GM21723 (cell line): ENCODE measurements around the gene PTPRD.
"Not testable (repeated sequence)": the region's sequence is repeated elsewhere in the genome, so short reads cannot be mapped to it uniquely, and the experiment has no call there.

Experiments
- ATAC-seq: cut with Tn5 transposase; IDR thresholded peaks from one replicate; pipeline ENCODE4 v1.9.1; 2021; ENCODE audit warnings: mild to moderate bottlenecking, moderate library complexity; ENCODE audit not compliant: unreplicated experiment

PTPRD gene

DNA sequence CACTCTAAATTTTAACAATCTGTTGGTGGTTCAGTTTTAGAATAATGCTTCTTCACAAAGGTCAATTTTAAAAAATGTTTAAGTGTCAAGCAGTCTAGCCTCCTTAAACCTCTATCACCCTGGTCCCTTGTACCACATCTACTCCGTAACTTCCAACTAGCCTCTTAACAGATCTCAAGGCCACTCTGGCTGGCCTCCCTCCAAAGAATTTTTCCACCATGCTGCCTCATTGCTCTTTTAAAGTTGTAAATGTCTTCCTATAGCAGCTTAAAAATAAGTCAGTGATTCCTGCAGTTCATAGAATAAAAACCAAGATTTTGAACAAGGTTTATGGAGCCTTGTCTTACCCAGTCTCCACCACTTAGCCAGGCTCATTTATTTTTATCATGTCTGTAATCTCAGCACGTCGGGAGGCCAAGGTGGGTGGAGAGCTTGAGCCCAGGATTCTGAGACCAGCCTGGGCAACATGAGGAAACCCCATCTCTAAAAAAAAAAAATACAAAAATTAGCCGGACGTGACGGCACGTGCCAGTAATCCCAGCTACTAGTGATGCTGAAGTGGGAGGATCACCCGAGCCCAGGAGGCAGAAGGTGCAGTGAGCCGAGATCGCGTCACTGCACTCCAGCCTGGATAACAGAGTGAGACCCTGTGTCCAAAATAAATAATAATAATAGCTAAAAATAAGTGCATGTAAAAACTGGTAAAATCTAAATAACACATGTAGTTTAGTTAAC lies 1888.4 kb downstream of the PTPRD start:
- no peak for ATAC-seq

DNA sequence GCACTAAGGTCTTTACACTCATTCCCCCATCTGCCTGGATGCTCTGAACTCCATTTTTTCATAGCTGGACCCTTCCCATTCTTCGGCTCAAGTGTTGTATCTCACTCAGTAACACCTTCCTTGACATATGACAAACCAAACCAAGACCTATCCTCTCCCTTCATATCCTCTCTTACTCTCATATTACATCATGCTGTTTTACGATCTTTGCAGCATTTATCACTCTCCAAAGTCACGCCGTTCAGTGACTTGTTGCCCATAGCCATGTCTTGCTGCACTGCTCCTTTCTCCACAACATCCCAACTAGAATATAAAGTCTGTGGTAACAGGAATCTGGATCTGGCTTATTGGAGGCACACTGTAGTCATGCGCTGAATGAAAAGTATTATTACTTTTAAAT lies 1889.6 kb downstream of the PTPRD start:
- ATAC-seq = no peak

DNA sequence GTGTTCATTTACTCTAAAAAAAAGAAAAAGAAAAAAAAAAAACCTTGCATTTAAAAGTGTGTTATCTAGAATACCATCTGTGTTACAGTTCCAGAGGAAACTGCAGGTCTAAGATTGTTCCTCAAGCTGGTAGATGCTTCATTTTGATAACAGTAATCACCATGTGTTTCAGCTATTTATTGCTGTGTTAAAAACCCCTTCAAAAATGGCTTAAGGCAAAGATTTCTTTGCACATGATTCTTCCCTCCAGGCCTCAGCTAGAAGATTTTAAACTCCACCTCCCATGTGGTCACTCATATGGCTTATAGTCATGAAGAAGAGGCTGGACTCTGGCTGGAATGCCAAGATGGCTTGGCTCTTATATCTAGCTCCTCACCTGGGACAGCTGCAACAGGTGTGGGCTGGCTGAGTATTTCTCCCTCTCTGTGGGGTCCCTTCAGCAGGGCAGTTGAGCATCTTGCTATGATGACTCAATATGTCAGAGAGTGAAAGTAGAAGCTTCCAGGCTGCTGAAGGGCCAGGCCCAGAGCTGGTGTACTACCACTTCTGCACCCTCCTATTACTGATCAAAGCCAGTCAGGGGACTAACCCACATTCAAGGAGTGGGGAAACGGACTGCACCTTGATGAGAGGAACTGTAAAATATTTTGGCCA lies 1892.8 kb downstream of the PTPRD start:
- ATAC-seq = no peak

DNA sequence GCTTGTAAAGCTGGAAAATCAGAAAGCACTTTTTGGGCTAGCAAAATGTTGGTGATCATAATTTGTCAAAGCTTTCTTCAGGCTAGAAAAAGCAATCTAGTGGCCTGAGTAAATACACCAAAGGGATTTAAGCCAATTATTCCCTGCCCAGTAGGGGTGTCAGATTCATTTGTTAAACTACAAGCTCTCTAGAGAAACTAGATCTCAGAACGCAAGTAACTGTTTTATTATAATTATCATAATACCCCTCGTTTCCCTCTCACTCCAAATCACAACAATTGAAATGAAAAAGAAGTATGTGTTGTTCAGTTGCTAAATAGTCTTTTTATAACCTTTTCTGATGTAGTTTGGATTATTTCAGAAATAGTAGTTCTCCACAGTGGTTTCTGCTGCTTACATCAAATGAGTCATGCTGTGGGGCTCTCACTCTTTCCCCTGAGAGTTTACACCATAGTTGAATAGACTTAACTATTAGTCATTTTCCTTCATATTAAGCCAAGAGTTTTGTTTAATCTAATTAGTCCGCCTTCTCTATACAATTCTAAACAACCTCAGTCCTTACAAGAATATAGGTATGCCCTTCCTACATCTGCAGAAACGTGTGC lies 1894.6 kb downstream of the PTPRD start:
- no peak for ATAC-seq

DNA sequence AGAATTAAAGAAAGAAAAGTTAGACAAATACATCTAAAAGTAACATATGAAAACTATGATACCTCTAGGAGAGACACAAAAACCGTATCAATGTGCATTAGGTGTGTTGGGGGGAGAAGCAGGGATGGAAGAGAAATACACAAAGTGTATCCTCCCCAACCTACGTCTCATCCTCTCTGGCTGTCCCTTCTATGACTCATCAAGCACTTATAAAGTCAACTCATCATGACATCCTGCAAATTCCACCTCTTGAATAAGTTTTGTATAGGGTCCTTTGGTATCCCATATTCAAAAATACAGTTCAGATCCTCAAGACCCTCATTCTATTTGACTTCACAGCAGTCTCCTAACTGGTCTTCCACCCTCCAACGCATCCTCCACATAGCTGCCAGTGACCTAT lies 1895.7 kb downstream of the PTPRD start:
- ATAC-seq = no peak

DNA sequence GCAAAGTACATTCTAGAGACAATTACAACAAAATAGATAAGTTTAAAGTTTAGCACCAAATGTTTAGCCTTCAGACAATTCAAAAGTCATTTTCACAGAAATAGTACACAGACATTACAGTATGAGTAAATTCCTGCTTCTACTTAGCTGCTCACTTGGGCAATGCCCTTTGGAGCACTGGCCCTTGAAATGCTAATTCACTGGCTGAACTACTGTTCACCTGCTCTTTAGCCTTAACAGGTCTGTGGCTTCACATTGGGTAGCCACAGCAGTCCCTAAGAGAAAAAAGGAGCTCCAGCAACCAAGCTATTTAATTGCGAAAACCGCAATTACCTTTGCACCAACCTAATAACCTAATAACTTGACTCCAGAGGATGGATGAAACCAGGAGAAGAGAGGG lies 1897.0 kb downstream of the PTPRD start:
- no peak for ATAC-seq

DNA sequence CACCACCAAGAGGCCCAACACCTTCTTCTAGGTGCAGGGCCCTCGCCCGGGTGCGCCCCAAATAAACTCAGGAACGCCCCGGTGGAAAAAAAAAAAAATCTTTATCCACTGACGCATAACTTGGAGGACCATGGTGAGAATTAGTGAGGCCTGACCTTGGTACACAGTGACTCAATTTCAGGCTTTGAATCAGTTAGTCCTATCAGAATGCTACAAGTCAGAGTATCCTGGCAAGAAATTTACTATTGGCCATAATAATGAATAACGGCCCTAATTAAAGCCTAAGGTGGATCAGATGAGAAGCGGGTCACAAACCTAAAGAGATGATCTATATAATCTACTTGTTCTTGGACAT lies 1899.0 kb downstream of the PTPRD start:
- ATAC-seq = no peak

DNA sequence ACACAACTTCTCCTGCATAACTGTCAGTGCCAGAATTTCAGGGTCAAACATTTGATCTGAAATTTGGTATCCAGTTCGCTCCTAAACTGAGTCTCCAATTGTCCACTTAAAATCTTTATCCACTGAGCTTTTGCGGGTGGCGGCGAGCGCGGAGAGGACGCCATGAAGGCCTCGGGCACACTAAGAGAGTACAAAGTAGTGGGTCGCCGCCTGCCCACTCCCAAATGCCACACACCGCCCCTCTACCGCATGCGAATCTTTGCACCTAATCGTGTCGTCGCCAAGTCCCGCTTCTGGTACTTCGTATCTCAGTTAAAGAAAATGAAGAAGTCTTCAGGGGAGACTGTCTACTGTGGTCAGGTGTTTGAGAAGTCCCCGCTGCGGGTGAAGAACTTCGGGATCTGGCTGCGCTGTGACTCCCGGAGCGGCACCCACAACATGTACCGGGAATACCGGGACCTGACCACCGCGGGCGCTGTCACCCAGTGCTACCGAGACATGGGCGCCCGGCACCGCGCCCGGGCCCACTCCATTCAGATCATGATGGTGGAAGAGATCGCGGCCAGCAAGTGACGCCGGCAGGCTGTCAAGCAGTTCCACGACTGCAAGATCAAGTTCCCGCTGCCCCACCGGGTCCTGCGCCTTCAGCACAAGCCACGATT lies 1899.5 kb downstream of the PTPRD start:
- ATAC-seq = no peak

DNA sequence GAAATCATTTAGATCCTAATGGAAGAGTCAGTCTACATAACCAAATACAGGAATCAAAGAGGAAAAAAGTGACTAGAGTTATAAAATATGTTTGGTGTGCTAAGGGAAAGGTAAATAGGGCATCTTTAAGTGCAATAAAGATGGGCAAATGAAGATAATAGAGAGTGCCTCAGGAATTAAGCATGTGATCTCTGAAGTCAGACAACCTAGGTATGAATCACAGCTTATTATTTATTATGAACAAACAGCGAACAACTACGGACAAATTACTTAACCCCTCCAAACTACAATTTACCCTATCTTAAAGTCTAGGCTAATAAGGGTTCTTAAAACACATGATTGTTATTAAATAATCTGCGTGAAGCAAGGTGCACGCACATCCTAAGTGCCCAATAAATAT lies 1903.1 kb downstream of the PTPRD start:
- ATAC-seq = no peak

DNA sequence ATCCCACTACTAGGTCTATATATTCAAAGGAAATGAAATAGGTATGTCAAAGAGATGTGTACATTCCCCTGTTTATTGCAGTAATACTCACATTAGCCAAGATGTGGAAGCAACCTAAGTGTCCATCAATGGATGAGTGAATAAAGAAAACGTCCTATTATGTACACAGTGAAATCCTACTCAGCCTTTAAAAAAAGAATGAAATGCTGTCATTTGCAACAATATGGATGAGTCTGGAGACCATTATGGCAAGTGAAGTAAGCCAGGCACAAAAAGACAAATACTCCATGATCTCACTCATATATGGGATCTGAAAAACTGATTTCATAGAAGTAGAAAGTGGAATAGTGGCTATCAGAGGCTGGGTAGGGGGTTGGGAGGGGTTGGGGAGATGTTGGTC lies 1904.1 kb downstream of the PTPRD start:
- no peak for ATAC-seq

DNA sequence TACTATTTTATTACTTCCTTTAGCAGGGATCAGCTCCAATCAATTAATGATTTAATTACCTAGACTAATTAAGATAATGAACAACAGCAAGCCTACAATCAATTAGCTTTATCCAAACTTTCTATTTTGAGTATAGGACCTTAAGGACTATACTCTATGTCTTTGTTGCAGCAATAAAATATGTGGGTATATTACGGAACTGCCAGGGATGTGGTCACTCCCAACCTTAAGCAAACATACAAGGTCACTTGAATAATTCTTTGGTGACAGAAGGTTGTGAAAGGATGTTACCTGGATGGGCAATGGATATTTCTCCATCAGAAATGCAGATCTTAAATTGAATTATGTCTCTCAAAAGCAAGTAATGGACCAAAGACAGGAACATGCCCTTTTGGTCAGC lies 1905.8 kb downstream of the PTPRD start:
- ATAC-seq = no peak

DNA sequence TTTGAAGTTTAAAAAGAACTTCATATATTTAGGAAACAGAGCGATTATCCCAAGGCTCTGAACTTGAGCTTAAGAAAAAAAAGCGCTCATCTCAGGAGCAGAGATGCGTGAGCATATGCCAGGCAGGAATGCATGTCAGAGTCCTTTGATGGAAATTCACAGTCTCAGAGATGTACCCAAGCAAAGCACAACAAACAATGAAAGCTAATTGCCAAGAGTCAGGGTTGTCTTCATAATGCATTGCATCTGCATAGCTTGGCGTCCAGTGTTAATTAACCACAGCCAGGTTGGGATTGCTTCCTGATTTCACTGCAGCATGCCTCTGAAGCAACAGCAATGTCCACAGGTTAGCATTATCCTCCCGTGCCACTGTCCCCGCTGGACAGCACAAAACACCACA lies 1906.3 kb downstream of the PTPRD start:
- no peak for ATAC-seq

DNA sequence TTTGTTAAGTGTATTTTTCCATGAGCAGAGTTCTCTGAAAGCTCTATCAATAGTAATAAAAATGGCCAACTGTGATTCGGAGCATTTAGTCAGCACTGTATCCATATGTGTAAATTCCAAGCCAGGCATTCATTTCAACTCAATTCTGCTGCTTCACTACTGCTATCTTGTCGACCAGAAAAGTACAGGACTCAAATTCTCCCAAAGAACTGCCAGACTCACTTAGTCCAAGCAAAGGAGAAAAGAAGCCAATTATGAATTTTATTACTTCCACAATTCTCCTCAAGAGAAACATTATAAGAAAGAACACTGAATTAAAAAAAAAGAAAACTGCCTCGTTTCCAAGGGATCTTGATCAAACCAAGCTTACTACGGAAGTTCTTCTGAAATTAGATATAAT lies 1906.9 kb downstream of the PTPRD start:
- ATAC-seq = no peak

DNA sequence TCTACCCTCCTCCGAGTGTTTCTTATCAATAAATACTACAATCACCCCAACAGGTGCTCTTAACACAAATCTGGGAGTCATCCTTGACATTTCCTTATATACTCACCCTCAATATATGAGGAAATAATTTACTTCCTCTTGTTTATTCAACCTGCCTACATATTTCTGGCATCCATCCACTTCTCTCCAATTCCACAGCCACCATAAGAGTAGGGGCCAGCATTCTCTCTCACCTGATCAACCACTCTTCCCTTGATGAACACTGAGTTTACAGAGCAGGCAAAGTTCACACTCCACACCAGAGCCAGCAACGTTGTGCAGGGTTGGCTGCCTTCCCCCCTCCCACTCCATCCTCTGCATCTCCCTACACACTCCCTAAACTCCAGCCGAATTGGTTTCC lies 1908.9 kb downstream of the PTPRD start:
- ATAC-seq = no peak

DNA sequence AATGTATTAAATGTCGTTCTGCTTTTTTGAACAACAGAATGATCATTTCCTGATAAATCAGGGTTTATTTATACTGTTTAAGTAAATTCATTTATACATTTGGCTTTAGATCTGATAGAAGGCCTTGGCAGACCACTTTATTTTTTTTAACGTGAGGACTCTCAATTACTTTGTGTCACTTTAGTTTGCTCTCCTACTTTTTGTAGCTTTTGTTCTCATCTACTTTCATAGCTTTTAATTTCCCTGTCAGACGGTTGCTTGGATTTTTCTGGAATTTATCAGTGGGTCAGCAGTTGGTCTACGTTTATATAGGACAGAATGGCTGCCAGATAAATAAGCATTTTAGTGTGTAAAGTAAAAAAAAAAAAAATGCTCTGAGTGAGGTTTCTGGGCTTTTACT lies 1910.9 kb downstream of the PTPRD start:
- ATAC-seq = no peak

DNA sequence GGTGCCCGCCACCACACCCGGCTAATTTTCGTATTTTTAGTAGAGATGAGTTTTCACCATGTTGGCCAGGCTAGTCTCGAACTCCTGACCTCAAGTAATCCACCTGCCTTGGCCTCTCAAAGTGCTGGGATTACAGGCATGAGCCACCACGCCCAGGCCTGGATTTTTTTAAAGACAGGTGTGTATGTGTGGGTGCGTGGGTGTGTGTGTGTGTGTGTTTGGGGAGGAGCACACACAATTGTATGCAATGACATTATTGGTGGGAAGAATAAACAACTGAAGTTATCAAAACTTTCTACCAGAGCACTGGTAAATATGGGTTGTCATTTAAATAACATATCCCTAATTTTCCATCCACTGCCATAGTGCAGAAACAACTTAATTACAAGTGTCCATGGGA lies 1915.2 kb downstream of the PTPRD start:
- ATAC-seq = not testable (repeated sequence)

DNA sequence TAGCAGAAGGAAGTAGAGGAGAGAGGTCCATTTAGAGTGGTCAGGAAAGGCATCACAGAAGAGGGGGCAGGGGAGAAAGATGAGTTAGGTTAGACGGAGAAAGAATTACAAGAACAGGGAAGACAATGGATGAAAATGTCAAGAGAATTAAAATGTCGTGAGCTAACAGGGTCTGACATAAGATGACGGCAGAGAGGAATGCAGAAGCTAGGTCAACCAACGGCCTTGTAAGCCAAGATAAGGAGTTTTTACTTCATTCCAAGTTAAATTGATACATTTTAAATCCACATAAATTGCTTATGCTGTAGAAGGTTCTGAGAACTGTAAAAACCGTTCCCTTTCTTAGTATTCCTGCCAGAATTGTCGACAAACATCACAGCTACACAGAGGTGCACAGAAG lies 1916.3 kb downstream of the PTPRD start:
- ATAC-seq = no peak

DNA sequence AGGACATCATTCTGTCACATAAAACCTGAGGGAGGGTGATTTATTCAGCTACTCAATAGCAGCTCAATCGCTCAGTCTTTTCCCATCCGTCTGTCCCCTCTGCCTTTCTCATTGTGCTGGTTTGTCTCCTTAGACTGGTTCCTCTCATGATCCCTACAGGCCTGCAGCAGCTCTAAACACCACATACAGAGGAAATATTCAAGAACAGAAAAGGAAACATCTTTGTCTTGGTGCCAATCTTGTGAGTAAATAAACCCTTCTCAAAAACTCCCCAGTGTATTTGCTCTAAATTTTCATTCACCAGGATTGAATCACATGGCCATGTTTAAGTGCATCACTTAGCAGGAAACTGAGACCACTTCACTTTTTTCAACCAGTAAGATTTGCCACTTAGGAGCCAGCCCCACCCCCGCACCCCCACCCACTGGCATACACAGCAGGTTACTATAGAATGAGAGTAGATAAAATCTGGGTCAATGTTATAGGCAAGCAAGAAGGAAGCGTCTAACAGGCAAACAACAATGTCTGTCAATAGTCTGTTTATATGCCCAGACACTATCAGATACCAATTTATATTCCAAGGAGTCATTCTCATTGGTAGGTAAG lies 1917.7 kb downstream of the PTPRD start:
- no peak for ATAC-seq

DNA sequence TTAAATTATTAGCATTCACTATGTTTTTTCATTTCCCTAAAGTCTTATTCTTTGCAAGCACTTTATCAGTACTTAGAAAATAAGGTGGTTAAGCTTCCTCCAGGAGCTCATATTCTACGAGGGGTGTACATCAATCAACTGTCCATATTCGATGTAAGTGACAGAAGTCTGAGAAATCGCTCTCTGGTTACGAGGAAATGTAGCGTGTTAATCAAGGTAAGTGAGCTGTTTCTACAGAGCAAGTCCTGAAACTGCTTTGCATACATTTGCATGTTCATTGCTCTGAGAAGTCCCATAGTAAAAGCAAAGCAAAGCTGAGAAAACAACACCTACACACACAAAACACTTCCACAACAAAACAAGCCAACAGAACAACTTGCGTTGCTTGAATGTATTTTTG lies 1919.3 kb downstream of the PTPRD start:
- ATAC-seq = no peak

DNA sequence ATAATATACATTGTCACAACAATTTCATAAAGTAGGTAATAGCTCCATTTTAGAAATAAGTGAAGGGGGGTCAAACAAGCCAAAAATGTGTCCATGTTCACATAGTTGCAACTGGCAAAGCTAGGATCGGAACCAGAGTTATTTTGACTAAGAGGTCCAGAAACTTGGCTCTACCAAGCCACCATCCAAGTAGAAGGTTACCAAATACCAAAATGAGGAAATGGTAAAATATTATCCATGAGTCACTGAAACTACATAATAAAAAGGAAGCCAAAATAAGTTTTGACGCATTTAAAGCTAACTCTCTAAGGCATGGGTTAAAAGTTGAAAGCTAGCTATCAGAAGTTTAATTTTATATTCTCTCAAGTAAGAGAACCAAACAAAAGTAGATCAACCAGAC lies 1926.3 kb downstream of the PTPRD start:
- ATAC-seq = no peak

DNA sequence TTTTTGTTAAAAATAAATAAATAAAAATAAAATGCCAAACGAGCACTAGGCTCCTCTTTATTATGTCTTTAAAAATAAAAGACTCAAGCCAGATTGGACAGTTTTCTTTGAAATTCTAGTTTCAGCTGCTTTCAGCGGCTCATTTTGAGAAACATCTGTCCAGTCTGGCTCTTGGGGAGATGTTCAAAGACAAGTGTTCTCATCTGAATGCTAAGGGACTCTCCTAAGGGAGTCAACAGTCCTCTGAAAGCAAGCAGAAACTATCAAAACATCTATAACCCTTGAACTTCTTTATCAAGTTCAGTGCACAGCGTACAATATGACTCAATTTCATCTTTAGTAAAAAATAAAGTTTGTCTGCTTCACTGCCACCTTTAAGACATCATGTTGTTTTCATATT lies 1927.0 kb downstream of the PTPRD start:
- no peak for ATAC-seq
